ENCODE results near the gene NOP53. TPM values are rescaled to one million over a fixed set of nuclear protein-coding genes. Genes with fewer than 3 reads are reported as not detected.

Gene NOP53
- total and polyA plus RNA-seq, 2 of the 8 experiments (the other 6 are each of a cell fraction or from before 2014, with no cell fraction given) = 107 to 245 TPM

DNA sequence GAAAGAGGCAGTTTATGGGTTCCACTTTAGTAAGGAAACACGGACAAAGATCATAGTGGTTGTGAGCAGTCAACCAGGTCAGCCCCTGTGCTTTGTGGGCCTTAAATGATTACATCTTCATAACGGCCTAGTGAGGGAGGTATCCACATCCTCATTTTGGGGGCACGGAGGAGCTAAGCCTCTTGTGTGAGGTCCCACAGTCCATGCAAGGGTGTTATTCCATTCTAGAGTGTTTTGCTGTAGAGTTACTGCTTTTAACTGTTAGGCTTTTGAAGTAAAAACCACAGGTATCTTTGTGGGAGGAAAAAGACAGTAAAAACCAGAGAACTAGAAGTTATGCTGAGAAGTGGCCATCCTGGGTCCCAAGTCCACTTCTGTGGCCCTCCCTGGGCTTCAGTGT is 4.0 kb downstream of the NOP53 start:
- Histone ChIP-seq H3K4me1 (replicated peaks in 1 of 4; ENCODE audit: control insufficient read depth in 3 of 4, insufficient read depth in 4 of 4, low read length in 3 of 4) (peaks cover 0 to 6% (median 0%) of the 10 kb centered on the region in 4 experiments; a peak in 3 of 7 replicates), H2BK20ac (ENCODE audit: low read length) (no peak overlapping the region), H4K91ac (replicated peaks; ENCODE audit: insufficient read length, low read length) (no peak overlapping the region), H3K79me2 (ENCODE audit: control insufficient read depth in 1 of 2, insufficient read depth in 2 of 2, low read length in 2 of 2) (peaks cover 3 to 37% of the 10 kb centered on the region in 2 experiments; a peak in 3 of 4 replicates), H3K56ac (replicated peaks; ENCODE audit: insufficient read length, low read depth, low read length) (no peak overlapping the region), H3K79me1 (ENCODE audit: low read depth, low read length) (peaks cover 10% of the 10 kb centered on the region; the same call in 1 of the 2 replicates), H4K20me1 (replicated peaks in 1 of 2; ENCODE audit: control insufficient read depth in 1 of 2, insufficient read depth in 2 of 2, low read length in 2 of 2) (peaks cover 8 to 12% of the 10 kb centered on the region in 2 experiments), H2BK120ac (replicated peaks; ENCODE audit: low read depth, low read length) (no peak overlapping the region), H2BK5ac (ENCODE audit: low read depth, low read length) (no peak overlapping the region), H3K23ac (ENCODE audit: insufficient read length) (no peak overlapping the region), H3K18ac (ENCODE audit: extremely low read depth, low read length) (no peak overlapping the region), H2BK12ac (ENCODE audit: low read depth, low read length) (no peak overlapping the region), H2AFZ (ENCODE audit: low read length) (no peak overlapping the region), H3K23me2 (ENCODE audit: low read depth, low read length) (peaks cover 2% of the 10 kb centered on the region; the same call in 1 of the 2 replicates), H3K4me2 (ENCODE audit: insufficient read depth in 1 of 2, low read depth in 2 of 2, low read length in 2 of 2) (no peak overlapping the region), H2AK5ac (ENCODE audit: low read depth, low read length) (no peak overlapping the region), H3K14ac (ENCODE audit: insufficient read length) (no peak overlapping the region), H3K9ac (replicated peaks in 1 of 4; ENCODE audit: extremely low read depth in 1 of 4, low read depth in 3 of 4, low read length in 3 of 4) (no peak overlapping the region; a peak in 3 of 7 replicates), H4K8ac (ENCODE audit: extremely low read depth, insufficient read depth, low read length) (no peak overlapping the region), H3K9me3 (ENCODE audit: insufficient read depth in 2 of 2, low read depth in 1 of 2, low read length in 1 of 2) (no peaks in the 10 kb centered on the region), H4K5ac (ENCODE audit: insufficient read length, low read depth, low read length) (no peak overlapping the region), H3K27ac (ENCODE audit: low read depth, low read length) (no peak overlapping the region), H3K36me3 (ENCODE audit: control insufficient read depth in 2 of 4, insufficient read depth in 4 of 4, low read length in 3 of 4) (peaks cover 39 to 69% (median 63%) of the 10 kb centered on the region in 4 experiments), H3K4me3 (ENCODE audit: extremely low read depth in 1 of 4, insufficient read depth in 2 of 4, low read depth in 3 of 4, low read length in 4 of 4) (no peak overlapping the region), H2BK15ac (ENCODE audit: low read length) (no peak overlapping the region), H3K27me3 (replicated peaks in 1 of 4; ENCODE audit: control insufficient read depth in 3 of 4, extremely low read depth in 1 of 4, insufficient read depth in 3 of 4, low read length in 3 of 4) (no peaks in the 10 kb centered on the region), H3K4ac (replicated peaks; ENCODE audit: insufficient read length, low read depth, low read length) (no peak overlapping the region)
- no peak for DNase-seq (ENCODE audit: low read depth in 1 of 2, low spot score in 2 of 2)
- WGBS, 2 experiments (ENCODE audit: extremely low coverage in 1 of 2, insufficient coverage in 1 of 2, insufficient read length in 1 of 2, insufficient replicate concordance in 2 of 2, low coverage in 1 of 2, low lambda C conversion rate in 2 of 2, missing lambda C conversion rate in 1 of 2) = 96% methylated on average over 3 of the region's 3 CpGs; no CpG with 5 or more reads in 1 of the 2 experiments
- TF ChIP-seq POLR2AphosphoS5 (IDR thresholded peaks at IDR 0.05; ENCODE audit: low read depth, low read length) (0 out of 2 replicates have a peak, but pooled peaks have one; percentile 15), POLR2A (IDR thresholded peaks at IDR 0.05; ENCODE audit: control extremely low read depth in 1 of 2, low read depth in 2 of 2, low read length in 2 of 2) (0 out of 3 replicates have a peak, but pooled peaks of 1 of the 2 experiments have one; percentile 20), SP1 (IDR thresholded peaks at IDR 0.05; ENCODE audit: low read depth, low read length) (no peak)
- POLR2A ChIA-PET (ENCODE audit: partially characterized antibody) = interaction anchor here (0.8 to 11.1 kb wide), 6 partner anchors 8 to 40 kb away, joined by 3 to 204 read pairs (median 4); partner anchors contain the start of gene SELENOW
- no peak for FAIRE-seq
- CTCF ChIA-PET (ENCODE audit: partially characterized antibody) = interaction anchor here (0.7 to 3.5 kb wide), 2 partner anchors 16 to 37 kb away, joined by 3 to 13 read pairs; no protein-coding TSS in a partner anchor
